ENCODE data around the gene FEZF2. TPM values are rescaled to one million over a fixed set of nuclear protein-coding genes. Genes with fewer than 3 reads are reported as not detected.
A peak's percentile ranks its signal among the peaks of the same experiment; 100 is the strongest.

FEZF2 gene
- total RNA-seq, 1 donor: not detected

GRCh38 chr3:62369476-62369743, 3.9 kb downstream of the FEZF2 start:
- no peak overlapping the region for H2AFZ ChIP-seq (ENCODE audit: low read length)

GRCh38 chr3:62368705-62369475, 4.5 kb downstream of the FEZF2 start:
- DNase-seq (ENCODE audit: insufficient read length, low spot score, missing footprints): peak; percentile 73
- H3K27ac ChIP-seq (ENCODE audit: low read depth, low read length): no peak overlapping the region
- H3K4me1 ChIP-seq (ENCODE audit: insufficient read depth, low read length): no peaks in the 10 kb centered on the region
- no peak overlapping the region for H3K4me2 ChIP-seq (ENCODE audit: insufficient read depth, low read length)
- no peak overlapping the region for H3K4me3 ChIP-seq (ENCODE audit: insufficient read depth, low read length)
- H3K79me2 ChIP-seq (ENCODE audit: insufficient read depth, low read length): no peaks in the 10 kb centered on the region
- no peaks in the 10 kb centered on the region for H3K9me3 ChIP-seq (ENCODE audit: low read depth, low read length)
- peaks cover 93% of the 10 kb centered on the region for H3K27me3 ChIP-seq (ENCODE audit: insufficient read depth, low read length)
- H3K36me3 ChIP-seq (ENCODE audit: insufficient read depth, low read length): no peaks in the 10 kb centered on the region
- no peak for TF ChIP-seq CTCF (IDR thresholded peaks at IDR 0.05; ENCODE audit: extremely low read depth, low read depth, low read length)
- no peaks in the 10 kb centered on the region for H4K20me1 ChIP-seq (ENCODE audit: insufficient read depth, low read length)
- H2AFZ ChIP-seq (ENCODE audit: low read length): no peak overlapping the region

More at GRCh38 chr3:62369476-62369743, 3.9 kb downstream of the FEZF2 start:
- no peak for TF ChIP-seq CTCF (IDR thresholded peaks at IDR 0.05; ENCODE audit: extremely low read depth, low read depth, low read length)
- Histone ChIP-seq H3K9me3 (ENCODE audit: low read depth, low read length) (no peaks in the 10 kb centered on the region), H3K4me3 (ENCODE audit: insufficient read depth, low read length) (no peak overlapping the region), H3K79me2 (ENCODE audit: insufficient read depth, low read length) (no peaks in the 10 kb centered on the region), H3K27me3 (ENCODE audit: insufficient read depth, low read length) (peaks cover 98% of the 10 kb centered on the region), H3K36me3 (ENCODE audit: insufficient read depth, low read length) (no peaks in the 10 kb centered on the region), H3K4me1 (ENCODE audit: insufficient read depth, low read length) (no peaks in the 10 kb centered on the region), H4K20me1 (ENCODE audit: insufficient read depth, low read length) (no peaks in the 10 kb centered on the region), H3K4me2 (ENCODE audit: insufficient read depth, low read length) (no peak overlapping the region), H3K27ac (ENCODE audit: low read depth, low read length) (no peak overlapping the region)
- no peak for DNase-seq (ENCODE audit: insufficient read length, low spot score, missing footprints)

- Histone ChIP-seq H3K9me3 (ENCODE audit: low read depth, low read length) (no peaks in the 10 kb centered on the region), H3K36me3 (ENCODE audit: insufficient read depth, low read length) (no peaks in the 10 kb centered on the region), H3K27me3 (ENCODE audit: insufficient read depth, low read length) (peaks cover 87% of the 10 kb centered on the region), H2AFZ (ENCODE audit: low read length) (no peak overlapping the region), H4K20me1 (ENCODE audit: insufficient read depth, low read length) (no peaks in the 10 kb centered on the region), H3K4me1 (ENCODE audit: insufficient read depth, low read length) (no peaks in the 10 kb centered on the region), H3K27ac (ENCODE audit: low read depth, low read length) (no peak overlapping the region), H3K79me2 (ENCODE audit: insufficient read depth, low read length) (no peaks in the 10 kb centered on the region), H3K4me3 (ENCODE audit: insufficient read depth, low read length) (no peak overlapping the region), H3K4me2 (ENCODE audit: insufficient read depth, low read length) (no peak overlapping the region)
- DNase-seq (ENCODE audit: insufficient read length, low spot score, missing footprints): no peak
- TF ChIP-seq CTCF (IDR thresholded peaks at IDR 0.05; ENCODE audit: extremely low read depth, low read depth, low read length): no peak
Observed at GRCh38 chr3:62368290-62368704, 5.1 kb downstream of the FEZF2 start.

GRCh38 chr3:62367763-62368195, 5.6 kb downstream of the FEZF2 start:
- DNase-seq (ENCODE audit: insufficient read length, low spot score, missing footprints): no peak
- Histone ChIP-seq H3K4me3 (ENCODE audit: insufficient read depth, low read length) (no peak overlapping the region), H3K9me3 (ENCODE audit: low read depth, low read length) (no peaks in the 10 kb centered on the region), H3K4me1 (ENCODE audit: insufficient read depth, low read length) (no peaks in the 10 kb centered on the region), H3K79me2 (ENCODE audit: insufficient read depth, low read length) (no peaks in the 10 kb centered on the region), H3K4me2 (ENCODE audit: insufficient read depth, low read length) (no peak overlapping the region), H3K27ac (ENCODE audit: low read depth, low read length) (no peak overlapping the region), H3K36me3 (ENCODE audit: insufficient read depth, low read length) (no peaks in the 10 kb centered on the region), H2AFZ (ENCODE audit: low read length) (no peak overlapping the region), H3K27me3 (ENCODE audit: insufficient read depth, low read length) (peaks cover 82% of the 10 kb centered on the region), H4K20me1 (ENCODE audit: insufficient read depth, low read length) (no peaks in the 10 kb centered on the region)
- TF ChIP-seq CTCF (IDR thresholded peaks at IDR 0.05; ENCODE audit: extremely low read depth, low read depth, low read length): no peak
